IPS DF 6.9 (cell line): ENCODE measurements around the gene TTLL5.

Source experiments
- DNase-seq: peaks from one replicate; pipeline ENCODE4 v3.0.0-alpha.2; 2013; ENCODE audit warnings: low read depth, low spot score
- H3K27ac ChIP-seq: one replicate; pipeline ENCODE4 v1.5.1; 2013; ENCODE audit warnings: low read length, control low read depth
- H3K27me3 ChIP-seq: 2 replicates; pipeline ENCODE4 v1.6.1; 2013; ENCODE audit warnings: mild to moderate bottlenecking, low read length; ENCODE audit not compliant: control insufficient read depth, insufficient read depth
- H3K36me3 ChIP-seq: 2 replicates; pipeline ENCODE4 v1.6.1; 2013; ENCODE audit warnings: low read length; ENCODE audit not compliant: control insufficient read depth, insufficient read depth
- H3K4me1 ChIP-seq: 2 replicates; pipeline ENCODE4 v1.6.1; 2013; ENCODE audit warnings: low read length; ENCODE audit not compliant: control insufficient read depth, insufficient read depth
- H3K4me3 ChIP-seq: 2 replicates; pipeline ENCODE4 v1.5.1; 2013; ENCODE audit warnings: mild to moderate bottlenecking, low read length
- H3K9me3 ChIP-seq: 2 replicates; pipeline ENCODE4 v1.6.1; 2013; ENCODE audit warnings: low read length, inconsistent platforms; ENCODE audit not compliant: control insufficient read depth, insufficient read depth
- WGBS: extraction: QIAGEN DNeasy Blood & Tissue Kit; methylation state at CpG from one replicate; pipeline ENCODE4 v1.1.7; 2013; ENCODE audit warnings: mixed read lengths, missing lambda C conversion rate; ENCODE audit not compliant: insufficient read length, insufficient coverage; 5-methylcytosine and 5-hydroxymethylcytosine counted together

TTLL5 gene

GRCh38 chr14:75807667-75808360 lies 146.8 kb downstream of the TTLL5 start:
- Histone ChIP-seq H3K27ac (no peak overlapping the region), H3K9me3 (no peaks in the 10 kb centered on the region), H3K36me3 (no peaks in the 10 kb centered on the region), H3K27me3 (no peaks in the 10 kb centered on the region), H3K4me3 (no peak overlapping the region), H3K4me1 (peaks cover 3% of the 10 kb centered on the region; the same call in 1 of the 2 replicates)
- no CpG with 5 or more reads among the region's 6 CpGs for WGBS
- DNase-seq = no peak

DNA sequence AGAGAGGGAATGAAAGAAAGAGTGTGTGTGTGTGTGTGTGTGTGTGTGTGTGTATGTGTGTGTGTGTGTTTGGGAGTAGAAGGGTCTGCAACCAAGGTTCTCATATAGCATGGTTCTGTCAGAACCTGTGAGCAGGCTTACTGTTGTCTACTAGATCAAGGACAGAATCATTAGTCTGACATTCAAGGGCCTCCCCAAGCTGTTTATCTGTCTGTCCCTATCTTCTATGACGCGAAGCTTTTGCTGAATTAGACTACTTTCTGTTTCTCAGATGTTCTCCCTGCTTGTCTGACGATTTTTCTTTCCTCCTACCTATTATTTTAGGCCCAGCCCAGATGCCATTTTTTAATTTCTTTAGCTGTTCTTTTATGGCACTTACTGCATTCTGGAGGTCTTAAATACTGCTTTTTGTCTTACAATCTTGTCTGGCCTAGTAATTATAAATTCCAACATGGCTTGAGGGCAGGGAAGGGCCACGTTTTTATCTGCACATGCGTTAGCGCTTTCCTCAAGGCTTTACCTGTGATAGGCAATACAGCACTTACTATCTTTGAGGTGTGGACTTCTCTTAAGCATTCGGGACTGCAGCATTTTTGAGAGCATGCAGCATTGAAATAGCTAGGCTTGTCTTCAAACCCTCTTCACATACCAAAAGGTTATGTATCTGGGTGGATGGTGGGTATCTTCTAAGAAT lies 150.2 kb downstream of the TTLL5 start:
- H3K27me3 ChIP-seq = no peaks in the 10 kb centered on the region
- DNase-seq = no peak
- H3K4me3 ChIP-seq = no peak overlapping the region
- H3K27ac ChIP-seq = no peak overlapping the region
- peaks cover 4% of the 10 kb centered on the region; the same call in 1 of the 2 replicates for H3K4me1 ChIP-seq
- H3K36me3 ChIP-seq = no peaks in the 10 kb centered on the region
- no CpG with 5 or more reads among the region's 7 CpGs for whole genome bisulfite sequencing
- H3K9me3 ChIP-seq = no peaks in the 10 kb centered on the region

- no CpG with 5 or more reads among the region's 7 CpGs for WGBS
- Histone ChIP-seq H3K27ac (no peak overlapping the region), H3K36me3 (no peaks in the 10 kb centered on the region), H3K4me3 (no peak overlapping the region), H3K9me3 (no peaks in the 10 kb centered on the region), H3K27me3 (no peaks in the 10 kb centered on the region), H3K4me1 (peaks cover 4% of the 10 kb centered on the region; the same call in 1 of the 2 replicates)
- DNase-seq = no peak
These were observed 150.9 kb downstream of the TTLL5 start for GRCh38 chr14:75811872-75812499.

DNA sequence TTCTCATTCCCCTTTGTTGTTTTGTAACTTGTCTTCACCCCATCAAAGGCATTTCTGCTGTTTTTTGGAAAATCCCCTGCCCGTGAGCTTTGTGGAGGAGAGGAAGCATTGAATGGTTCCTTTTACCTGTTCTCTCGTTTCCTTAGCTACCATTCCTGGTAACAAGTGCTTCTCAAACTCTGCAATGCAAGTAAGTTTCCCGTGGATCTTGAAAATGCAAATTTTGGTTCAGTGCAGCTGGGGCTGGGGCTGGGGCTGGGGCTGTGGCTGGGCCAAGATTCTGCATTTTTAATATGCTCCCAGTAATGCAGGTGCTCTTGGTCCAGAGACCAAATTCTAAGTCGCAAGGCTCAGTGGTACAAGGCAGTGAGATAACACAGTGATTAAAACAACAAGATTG lies 151.6 kb downstream of the TTLL5 start:
- Histone ChIP-seq H3K36me3 (no peaks in the 10 kb centered on the region), H3K4me1 (peaks cover 4% of the 10 kb centered on the region; the same call in 1 of the 2 replicates), H3K4me3 (no peak overlapping the region), H3K27ac (no peak overlapping the region), H3K27me3 (no peaks in the 10 kb centered on the region), H3K9me3 (no peaks in the 10 kb centered on the region)
- no CpG with 5 or more reads among the region's 4 CpGs for WGBS
- DNase-seq = no peak

- no peaks in the 10 kb centered on the region for H3K4me1 ChIP-seq
- no peaks in the 10 kb centered on the region for H3K27me3 ChIP-seq
- no CpG with 5 or more reads among the region's 4 CpGs for WGBS
- no peak overlapping the region for H3K27ac ChIP-seq
- no peaks in the 10 kb centered on the region for H3K36me3 ChIP-seq
- H3K9me3 ChIP-seq = no peaks in the 10 kb centered on the region
- DNase-seq = no peak
- no peak overlapping the region for H3K4me3 ChIP-seq
These were observed 159.7 kb downstream of the TTLL5 start for GRCh38 chr14:75820761-75821160.

DNA sequence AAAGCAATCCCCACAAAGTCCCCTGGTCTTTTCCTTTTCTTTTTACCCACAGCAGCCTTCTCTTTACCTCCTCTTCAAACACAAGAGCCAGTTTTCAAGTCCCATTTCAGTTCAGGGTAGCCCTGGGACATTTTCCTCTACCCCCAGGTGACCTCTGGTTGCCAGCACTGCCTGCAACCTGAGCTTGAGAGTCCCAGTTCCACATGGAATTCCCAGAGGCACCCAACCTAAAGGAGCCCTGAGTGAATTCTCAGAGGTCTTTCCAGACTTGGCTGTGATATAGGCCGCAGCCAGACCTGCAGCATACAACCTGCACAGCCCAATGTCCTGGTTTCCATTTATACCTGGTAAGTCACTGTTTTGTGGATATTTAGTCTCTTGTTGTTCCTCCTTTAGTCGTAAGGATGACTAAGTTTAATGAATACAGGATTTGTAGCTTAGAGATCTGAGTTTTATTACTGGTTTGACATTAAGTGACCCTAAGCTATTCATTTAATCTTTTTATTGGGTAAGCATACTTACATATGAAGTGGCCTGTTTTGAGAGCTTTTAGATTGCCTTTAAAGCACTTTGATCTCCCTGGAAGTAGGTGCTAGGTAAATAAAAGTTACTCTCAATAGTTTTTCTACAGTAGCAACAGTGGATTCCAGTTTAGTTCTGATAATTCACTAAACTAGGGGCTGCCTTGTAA lies 160.9 kb downstream of the TTLL5 start:
- Histone ChIP-seq H3K4me3 (no peak overlapping the region), H3K27ac (no peak overlapping the region), H3K9me3 (no peaks in the 10 kb centered on the region), H3K4me1 (no peaks in the 10 kb centered on the region), H3K27me3 (no peaks in the 10 kb centered on the region), H3K36me3 (no peaks in the 10 kb centered on the region)
- no peak for DNase-seq
- no CpG with 5 or more reads among the region's 2 CpGs for WGBS

- Histone ChIP-seq H3K4me1 (no peaks in the 10 kb centered on the region), H3K4me3 (no peak overlapping the region), H3K27me3 (no peaks in the 10 kb centered on the region), H3K27ac (no peak overlapping the region), H3K9me3 (no peaks in the 10 kb centered on the region), H3K36me3 (no peaks in the 10 kb centered on the region)
- no peak for DNase-seq
- no CpG with 5 or more reads among the region's 7 CpGs for WGBS
These were observed 161.6 kb downstream of the TTLL5 start for GRCh38 chr14:75822522-75823141.

- no peak overlapping the region for H3K4me3 ChIP-seq
- DNase-seq = no peak
- no peaks in the 10 kb centered on the region for H3K27me3 ChIP-seq
- H3K4me1 ChIP-seq = no peaks in the 10 kb centered on the region
- no peaks in the 10 kb centered on the region for H3K36me3 ChIP-seq
- no peak overlapping the region for H3K27ac ChIP-seq
- no CpG with 5 or more reads among the region's 4 CpGs for WGBS
- no peaks in the 10 kb centered on the region for H3K9me3 ChIP-seq
These were observed 162.3 kb downstream of the TTLL5 start for GRCh38 chr14:75823334-75823733.

DNA sequence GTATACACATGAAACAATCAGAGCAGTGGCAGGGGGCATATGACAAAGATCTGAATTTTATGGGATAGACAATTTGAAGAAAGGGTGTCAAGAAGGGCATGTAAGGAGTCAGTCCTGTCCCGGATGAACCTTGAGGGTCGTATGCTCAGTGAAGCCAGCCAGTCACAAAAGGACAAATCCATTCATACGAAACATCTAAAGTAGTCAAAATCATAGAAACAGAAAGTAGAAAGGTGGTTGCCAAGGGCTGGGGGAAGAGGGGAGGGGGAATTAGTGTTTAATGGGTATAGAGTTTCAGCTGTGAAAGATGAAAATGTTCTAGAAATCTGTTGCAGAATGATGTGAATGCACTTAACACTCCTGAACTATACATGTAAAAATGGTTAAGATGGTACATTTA lies 163.3 kb downstream of the TTLL5 start:
- Histone ChIP-seq H3K27me3 (no peaks in the 10 kb centered on the region), H3K36me3 (no peaks in the 10 kb centered on the region), H3K4me1 (no peaks in the 10 kb centered on the region), H3K9me3 (no peaks in the 10 kb centered on the region), H3K4me3 (no peak overlapping the region), H3K27ac (no peak overlapping the region)
- DNase-seq = no peak
- no CpG with 5 or more reads among the region's 3 CpGs for WGBS

DNA sequence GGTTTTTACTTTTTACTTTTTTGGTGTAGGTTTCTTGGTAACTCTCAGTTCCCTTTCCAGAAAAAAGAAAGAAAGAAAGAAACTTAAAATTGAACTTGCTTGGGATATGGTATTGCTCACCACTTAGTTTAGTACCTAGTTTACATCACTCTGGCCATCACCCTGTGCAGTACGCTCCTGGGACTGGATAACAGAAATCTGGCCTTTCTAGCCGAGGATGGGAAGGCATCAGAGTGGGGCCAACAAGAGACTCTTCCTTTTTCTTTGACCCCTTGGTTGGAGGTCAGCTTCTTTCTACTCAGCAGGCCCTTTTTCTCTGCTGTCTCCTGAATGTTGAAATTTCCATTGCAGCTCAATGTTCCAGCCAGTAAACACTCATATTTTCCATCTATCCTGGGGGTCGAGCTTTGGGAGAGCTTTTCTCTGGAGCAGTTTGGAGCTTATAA lies 164.1 kb downstream of the TTLL5 start:
- H3K9me3 ChIP-seq = no peaks in the 10 kb centered on the region
- H3K4me1 ChIP-seq = no peaks in the 10 kb centered on the region
- WGBS = no CpG with 5 or more reads among the region's 3 CpGs
- H3K36me3 ChIP-seq = no peaks in the 10 kb centered on the region
- DNase-seq = no peak
- no peaks in the 10 kb centered on the region for H3K27me3 ChIP-seq
- no peak overlapping the region for H3K27ac ChIP-seq
- no peak overlapping the region for H3K4me3 ChIP-seq
